ENCODE data around the gene SPSB4.

GRCh38 chr3:141147657-141148056 lies 96.5 kb downstream of the SPSB4 start:
- TF ChIP-seq EZH2 (IDR thresholded peaks at IDR 0.05) = no peak
- TF ChIP-seq POLR2AphosphoS5 (IDR thresholded peaks at IDR 0.05; ENCODE audit: borderline replicate concordance, low read depth, low read length) = no peak
